DMS153 treated with DMSO at 0.1 percent for 48 hours (cell line): ENCODE measurements around the gene CEP170.
A peak's percentile ranks its signal among the peaks of the same experiment; 100 is the strongest.

Experiments used
- DNase-seq: peaks from one replicate; lab custom pipeline; 2025; ENCODE audit not compliant: unreplicated experiment; lab: John Stamatoyannopoulos, UW

CEP170 gene

GRCh38 chr1:243254927-243255790 is at the start of gene CEP170:
TSS of gene CEP170 (minus strand) at chr1:243255281. CDS start at chr1:243225280, 30,001 bp downstream.
- DNase-seq: peak; percentile 99

- no peak for DNase-seq
Observed at GRCh38 chr1:243301059-243301458, 46.0 kb upstream of the CEP170 start.

- no peak for DNase-seq
Observed at GRCh38 chr1:243299069-243299468, 44.0 kb upstream of the CEP170 start.

GRCh38 chr1:243294723-243295121 is 39.6 kb upstream of the CEP170 start:
- no peak for DNase-seq

- no peak for DNase-seq
Observed at GRCh38 chr1:243293941-243294722, 39.1 kb upstream of the CEP170 start.

- no peak for DNase-seq
Observed at GRCh38 chr1:243292117-243292516, 37.0 kb upstream of the CEP170 start.

- no peak for DNase-seq
Observed at GRCh38 chr1:243291292-243291691, 36.2 kb upstream of the CEP170 start.

GRCh38 chr1:243288062-243288461 is 33.0 kb upstream of the CEP170 start:
- no peak for DNase-seq

GRCh38 chr1:243287652-243288051 is 32.6 kb upstream of the CEP170 start:
- DNase-seq: no peak

GRCh38 chr1:243287123-243287460 is 32.0 kb upstream of the CEP170 start:
- DNase-seq: no peak

- no peak for DNase-seq
Observed at GRCh38 chr1:243286409-243287122, 31.5 kb upstream of the CEP170 start.

GRCh38 chr1:243281672-243282071 is 26.6 kb upstream of the CEP170 start:
- no peak for DNase-seq

- no peak for DNase-seq
Observed at GRCh38 chr1:243280571-243281129, 25.6 kb upstream of the CEP170 start.

- DNase-seq: no peak
Observed at GRCh38 chr1:243275316-243275715, 20.2 kb upstream of the CEP170 start.

GRCh38 chr1:243273945-243274344 is 18.9 kb upstream of the CEP170 start:
- no peak for DNase-seq

GRCh38 chr1:243273506-243273905 is 18.4 kb upstream of the CEP170 start:
- no peak for DNase-seq

- DNase-seq: no peak
Observed at GRCh38 chr1:243272401-243272800, 17.3 kb upstream of the CEP170 start.

GRCh38 chr1:243271996-243272395 is 16.9 kb upstream of the CEP170 start:
- DNase-seq: no peak

GRCh38 chr1:243270097-243270864 is 15.2 kb upstream of the CEP170 start:
- DNase-seq: no peak

GRCh38 chr1:243269461-243269801 is 14.3 kb upstream of the CEP170 start:
- no peak for DNase-seq
